NCI-H1436 (cell line): ENCODE data around the gene CCDC175.

ENCODE experiments used
- DNase-seq: peaks from one replicate; lab custom pipeline; 2025; lab: John Stamatoyannopoulos, UW

The CCDC175 gene

DNA sequence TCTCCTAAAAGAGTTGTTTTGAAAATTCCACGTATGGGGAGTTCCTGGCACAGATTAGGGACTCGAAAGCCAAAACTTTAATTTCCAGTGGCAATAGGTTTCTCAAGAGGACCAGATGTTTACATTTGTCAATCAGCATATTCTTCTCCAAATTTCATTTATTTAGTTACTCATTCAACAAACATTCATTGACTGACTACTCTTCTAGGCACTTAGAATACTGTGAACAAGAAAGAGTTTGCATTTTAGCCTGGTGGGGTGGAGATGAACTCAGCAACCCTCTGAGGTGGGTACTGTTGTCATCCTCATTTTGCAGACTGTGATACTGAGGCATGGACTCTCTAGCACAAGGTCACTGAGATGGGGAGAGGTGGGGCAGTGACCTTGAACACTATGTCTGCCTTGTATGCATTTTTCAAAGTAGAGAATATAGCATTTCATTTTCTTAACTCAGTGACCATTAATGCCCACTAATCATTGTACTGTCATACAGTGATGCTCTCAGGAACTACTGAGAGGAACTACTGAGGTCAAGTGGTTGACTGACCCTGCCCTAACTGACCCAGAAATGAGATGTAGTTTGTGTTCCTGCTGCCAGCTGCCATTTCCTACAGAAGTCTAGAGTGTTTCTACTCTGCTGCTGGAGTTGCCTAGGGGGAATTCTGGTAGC, 94.6 kb downstream of the CCDC175 start:
- DNase-seq, result no peak

DNA sequence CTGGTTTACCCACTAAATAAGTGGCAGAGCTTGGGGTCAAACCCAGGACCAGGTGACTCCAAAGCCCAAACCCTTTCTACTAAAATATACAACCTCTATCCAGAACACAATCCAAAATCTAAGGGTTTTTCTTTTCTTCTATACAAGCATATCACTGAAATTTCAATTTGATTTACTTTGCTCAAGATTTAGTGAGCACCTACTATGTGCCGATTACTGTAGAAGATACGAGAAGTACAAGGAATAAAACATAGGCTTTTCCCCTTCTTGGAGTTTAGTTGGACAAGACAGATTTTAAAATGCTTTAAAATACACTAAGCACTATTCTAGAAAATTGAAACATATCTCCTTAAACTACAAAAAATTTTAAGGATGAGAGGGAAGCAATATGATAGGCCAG, 95.2 kb downstream of the CCDC175 start:
- DNase-seq, result no peak

DNA sequence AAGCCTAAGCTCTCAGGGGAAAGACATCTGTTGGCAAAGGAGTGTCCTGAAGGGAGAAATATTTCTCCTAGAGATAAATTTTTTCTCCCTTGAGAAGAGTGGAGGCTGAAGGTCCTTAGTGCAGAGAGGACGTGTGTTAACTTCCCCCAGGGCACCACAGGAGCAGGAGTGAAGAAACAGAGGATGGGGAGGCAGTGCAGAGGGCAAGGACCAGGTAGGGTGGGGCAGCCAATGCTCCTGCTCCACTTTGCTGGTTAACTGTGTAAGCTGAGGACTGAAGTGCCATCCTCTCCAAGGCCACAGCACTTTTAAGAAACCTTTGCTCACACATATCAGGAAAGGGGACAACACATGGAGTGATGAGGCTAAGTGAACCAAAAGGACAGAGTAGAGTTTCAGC, 96.4 kb downstream of the CCDC175 start:
- DNase-seq, result no peak

- no peak for DNase-seq
Measured at GRCh38 chr14:59478540-59478939, 98.1 kb downstream of the CCDC175 start.

DNA sequence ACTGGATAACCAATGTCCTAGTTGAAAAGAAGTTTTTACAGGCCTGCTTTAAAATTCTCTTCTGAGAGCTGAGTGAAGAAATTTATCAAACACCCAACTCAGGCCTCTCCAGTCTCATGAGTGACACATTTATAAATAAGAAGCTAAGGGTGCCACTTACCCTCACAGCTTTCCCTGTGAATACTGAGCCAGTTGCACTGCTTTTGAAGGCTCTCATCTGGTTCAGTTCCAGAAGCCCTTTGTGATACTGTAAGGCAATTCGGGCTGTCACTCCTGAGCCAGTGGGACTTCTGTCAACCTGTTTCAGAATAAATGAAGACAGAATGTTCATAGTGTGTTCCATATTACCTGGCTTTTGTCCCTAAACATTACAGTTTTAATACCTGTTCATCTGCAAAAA, 100.9 kb downstream of the CCDC175 start:
- no peak for DNase-seq

DNA sequence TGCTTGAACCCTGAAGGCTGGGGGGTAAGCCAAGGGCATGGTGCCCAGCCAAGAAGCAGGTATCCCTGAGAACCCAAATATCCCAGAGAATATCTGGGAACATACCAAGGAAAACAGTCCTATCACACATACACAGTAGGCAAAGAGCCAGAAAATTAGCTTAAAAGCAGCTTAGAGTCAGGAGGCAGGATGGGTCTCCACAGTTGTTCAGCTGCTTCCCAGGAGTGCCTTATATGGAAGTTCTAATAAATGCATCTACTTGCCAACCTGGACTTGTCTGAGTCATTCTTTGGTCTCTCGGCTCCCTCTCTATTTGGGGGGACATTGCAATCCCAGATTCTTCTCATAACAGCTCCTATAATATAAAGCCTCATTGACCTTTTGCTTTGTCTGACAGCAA, 102.4 kb downstream of the CCDC175 start:
- no peak for DNase-seq

DNA sequence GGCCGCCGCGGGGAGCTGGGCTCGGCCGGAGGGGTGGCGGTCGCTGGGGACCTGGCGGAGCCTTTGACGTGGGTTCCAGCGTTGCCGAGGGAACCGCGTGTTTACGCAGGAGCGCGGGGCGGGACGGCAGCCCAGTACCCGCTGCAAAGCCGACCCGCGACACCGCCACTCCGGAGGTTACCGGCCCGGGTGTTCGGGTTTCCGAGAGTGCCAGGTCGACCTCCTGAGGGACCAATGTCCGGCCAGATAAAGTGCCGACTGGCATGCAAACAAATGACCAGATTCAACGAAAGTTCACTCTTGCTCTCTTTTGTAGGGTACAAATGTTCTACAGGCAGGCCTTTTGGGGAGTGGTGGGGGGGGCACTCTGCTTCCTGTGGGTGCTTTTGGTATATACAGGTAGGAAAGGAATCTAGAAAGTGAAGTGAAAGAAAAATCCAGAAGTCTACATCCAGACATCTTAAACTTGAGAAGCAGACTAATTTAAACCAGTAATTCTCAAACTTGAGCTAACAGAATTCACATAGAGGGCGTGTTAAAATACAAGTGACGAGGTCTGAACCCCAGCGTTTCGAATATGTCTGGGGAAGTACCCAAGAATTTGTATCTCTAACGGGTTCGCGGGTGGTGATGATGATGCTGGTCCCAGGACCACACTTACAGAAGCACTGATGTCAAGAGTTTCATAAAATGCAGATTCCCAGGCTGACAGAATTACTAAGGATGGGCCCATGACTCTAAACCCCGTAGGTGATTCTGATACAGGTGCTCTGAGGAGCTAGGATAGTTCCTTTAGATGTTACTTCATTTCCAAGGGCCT, 111.1 kb downstream of the CCDC175 start, which contains the start of gene GPR135:
TSS of gene GPR135 (minus strand) at position 65 of the 820 bp plus-strand sequence. CDS start 154 bp downstream, outside the sequence.
- DNase-seq, result no peak

- DNase-seq, result no peak
Measured at GRCh38 chr14:59464486-59465315, 111.9 kb downstream of the CCDC175 start.

DNA sequence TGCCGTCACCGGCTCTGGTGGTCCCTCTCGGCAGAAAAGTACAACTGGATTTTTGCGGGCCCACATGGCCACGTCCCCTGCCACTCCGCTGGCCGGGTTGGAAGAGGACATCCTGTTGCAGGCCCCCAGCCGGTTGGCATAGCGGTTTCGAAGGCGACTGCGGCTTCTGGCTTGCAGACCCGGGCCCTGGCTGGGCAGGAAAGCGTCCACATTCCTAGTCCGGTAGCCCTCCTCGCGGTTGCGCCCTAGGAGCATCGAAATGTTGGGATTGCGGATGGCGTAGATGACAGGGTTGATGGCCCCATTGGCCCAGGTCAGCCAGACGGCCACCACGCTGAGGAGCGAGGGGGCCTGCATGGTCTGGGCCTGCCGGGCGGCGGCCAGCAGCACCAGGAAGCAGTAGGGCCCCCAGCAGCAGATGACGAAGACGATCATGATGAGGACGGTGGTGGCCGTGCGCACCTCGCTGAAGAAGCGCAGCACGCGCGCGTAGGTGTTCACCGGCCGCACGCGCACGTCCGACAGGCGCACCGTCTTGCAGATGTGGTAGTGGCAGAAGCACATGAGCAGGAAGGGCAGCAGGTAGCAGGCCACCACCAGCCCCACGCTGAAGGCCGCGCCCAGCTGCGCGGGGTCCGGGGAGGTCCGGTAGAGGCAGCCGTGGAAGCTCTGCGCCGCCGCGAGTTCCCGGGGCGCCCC, 112.7 kb downstream of the CCDC175 start:
- DNase-seq, result no peak

GRCh38 chr14:59461891-59462290, 114.7 kb downstream of the CCDC175 start:
- no peak for DNase-seq

DNA sequence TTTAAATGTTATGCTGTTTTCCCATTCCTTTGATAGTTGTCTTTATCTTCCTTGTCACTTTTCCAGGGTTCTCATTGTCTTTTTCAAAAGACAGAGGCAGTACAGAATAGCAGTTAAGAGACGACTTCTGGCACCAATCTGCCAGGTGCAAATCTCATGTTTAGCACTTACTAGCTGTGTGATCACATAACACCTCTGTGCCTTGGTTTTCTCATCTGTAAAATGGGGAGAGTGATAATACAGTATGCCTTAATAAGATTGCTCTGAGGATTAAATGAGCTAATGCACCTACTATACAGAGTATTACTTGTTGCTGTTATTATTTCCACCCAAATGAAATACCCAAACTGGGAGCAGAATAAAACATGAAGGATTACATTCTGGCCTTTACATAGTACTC, 116.2 kb downstream of the CCDC175 start:
- no peak for DNase-seq

GRCh38 chr14:59458486-59458885, 118.1 kb downstream of the CCDC175 start:
- DNase-seq, result no peak

GRCh38 chr14:59455411-59455810, 121.2 kb downstream of the CCDC175 start:
- no peak for DNase-seq
